HG03565 (cell line): ENCODE measurements around the gene ZMPSTE24.

ENCODE experiments used
- ATAC-seq: cut with Tn5 transposase; IDR thresholded peaks from one replicate; pipeline ENCODE4 v1.9.1; 2021; ENCODE audit warnings: mild to moderate bottlenecking, moderate library complexity; ENCODE audit not compliant: unreplicated experiment

The ZMPSTE24 gene

GRCh38 chr1:40257313-40257687 is 736 bp upstream of the ZMPSTE24 start:
- no peak for ATAC-seq

GRCh38 chr1:40258445-40258769 is 371 bp downstream of the ZMPSTE24 start:
- no peak for ATAC-seq

DNA sequence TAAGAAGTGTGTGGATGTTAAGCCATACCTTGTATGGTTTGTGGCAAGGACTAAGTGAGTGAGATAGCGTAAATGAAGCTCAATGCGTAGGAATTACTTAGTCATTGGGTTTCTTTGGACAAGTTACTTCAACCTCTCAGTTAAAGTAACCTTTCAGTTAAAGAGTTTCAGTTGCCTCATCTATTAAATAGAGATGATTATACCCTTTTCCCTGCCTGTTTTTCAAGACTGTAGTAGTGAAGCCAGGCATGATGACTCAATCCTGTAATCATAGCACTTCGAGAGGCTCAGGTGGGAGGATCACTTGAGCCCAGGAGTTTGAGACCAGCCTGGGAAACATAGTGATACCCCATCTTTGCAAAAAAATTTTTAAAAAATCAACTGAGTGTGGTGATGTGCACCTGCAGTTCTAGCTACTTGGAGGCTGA is 6.3 kb downstream of the ZMPSTE24 start:
- ATAC-seq = no peak

DNA sequence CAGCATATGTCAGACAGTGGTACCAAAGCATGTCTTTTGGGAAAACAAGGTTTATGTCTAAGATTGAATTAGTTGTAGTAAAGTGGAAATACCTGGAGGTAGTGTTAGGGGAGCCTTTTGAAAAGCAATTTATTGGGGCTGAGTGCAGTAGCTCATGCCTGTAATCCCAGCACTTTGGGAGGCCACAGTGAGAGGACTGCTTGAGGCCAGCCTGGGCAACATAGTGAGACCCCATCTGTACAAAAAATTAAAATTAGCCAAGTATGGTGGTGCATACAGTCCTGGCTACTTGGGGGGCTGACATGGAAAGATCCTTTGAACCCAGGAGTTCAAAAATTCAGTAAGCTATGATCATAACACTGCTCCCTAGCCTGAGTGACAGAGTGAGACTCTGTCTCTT is 7.3 kb downstream of the ZMPSTE24 start:
- no peak for ATAC-seq

GRCh38 chr1:40265919-40266318 is 7.9 kb downstream of the ZMPSTE24 start:
- no peak for ATAC-seq

GRCh38 chr1:40266786-40267535 is 8.9 kb downstream of the ZMPSTE24 start:
- ATAC-seq = no peak

GRCh38 chr1:40267767-40268187 is 9.7 kb downstream of the ZMPSTE24 start:
- ATAC-seq = no peak

GRCh38 chr1:40268211-40268610 is 10.2 kb downstream of the ZMPSTE24 start:
- ATAC-seq = no peak

DNA sequence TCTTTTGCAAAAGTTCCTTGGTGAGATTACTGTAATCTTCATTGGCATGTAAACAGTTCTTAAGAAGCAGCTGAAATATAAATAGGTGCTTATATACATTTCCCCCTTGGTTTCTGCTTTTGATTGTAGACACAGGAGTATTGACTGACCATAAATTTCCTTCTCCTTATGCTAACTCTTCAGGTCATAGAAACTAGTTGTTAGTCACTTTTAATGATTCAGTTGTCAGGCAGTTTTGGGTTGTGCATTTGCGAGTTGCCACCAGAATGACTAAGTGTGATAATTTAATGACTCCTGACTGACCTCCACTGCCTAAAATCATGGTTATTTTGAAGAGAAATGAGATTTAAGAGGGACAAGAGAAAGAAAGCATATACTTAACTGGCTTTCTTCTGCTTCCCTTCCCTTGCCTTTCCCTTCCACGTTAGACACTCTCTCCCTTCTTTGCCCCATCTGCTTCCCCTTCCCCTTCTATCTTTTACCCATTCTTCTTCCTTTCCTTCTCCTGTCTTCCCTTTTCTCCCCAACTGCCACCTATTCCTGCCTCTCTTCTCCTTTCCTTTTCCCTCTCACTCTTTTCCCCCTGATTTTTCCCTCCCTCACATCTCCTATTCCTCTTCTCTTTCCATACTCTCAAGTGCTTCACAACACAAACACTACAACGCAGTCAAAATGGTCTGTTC is 12.3 kb downstream of the ZMPSTE24 start:
- no peak for ATAC-seq

GRCh38 chr1:40272653-40273213 is 14.7 kb downstream of the ZMPSTE24 start:
- ATAC-seq = no peak

GRCh38 chr1:40273547-40274166 is 15.6 kb downstream of the ZMPSTE24 start:
- ATAC-seq = no peak

GRCh38 chr1:40274331-40274730 is 16.3 kb downstream of the ZMPSTE24 start:
- no peak for ATAC-seq

DNA sequence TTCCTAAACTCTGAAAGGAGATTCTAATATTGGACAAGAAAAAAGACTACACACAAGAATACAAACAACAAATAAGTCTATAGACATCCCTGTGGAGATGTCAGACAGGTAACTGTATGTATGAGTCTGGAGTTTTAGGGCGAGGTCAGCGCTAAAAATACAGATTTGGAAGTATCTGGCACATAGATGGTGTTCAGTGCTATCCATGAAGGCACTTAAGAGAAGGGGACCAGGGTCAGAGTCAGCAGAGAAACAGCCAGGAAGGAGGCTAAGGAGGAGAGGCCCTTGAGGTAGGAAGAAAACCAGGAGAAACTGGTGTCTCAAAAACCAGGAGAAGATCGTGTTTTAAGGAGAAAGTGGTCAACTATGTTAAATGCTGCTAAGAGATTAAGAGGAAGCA is 18.1 kb downstream of the ZMPSTE24 start:
- no peak for ATAC-seq

GRCh38 chr1:40281853-40282252 is 23.8 kb downstream of the ZMPSTE24 start:
- no peak for ATAC-seq

GRCh38 chr1:40291293-40291692 is 33.3 kb downstream of the ZMPSTE24 start:
- no peak for ATAC-seq

GRCh38 chr1:40299366-40300248 is 41.6 kb downstream of the ZMPSTE24 start:
- ATAC-seq = no peak

DNA sequence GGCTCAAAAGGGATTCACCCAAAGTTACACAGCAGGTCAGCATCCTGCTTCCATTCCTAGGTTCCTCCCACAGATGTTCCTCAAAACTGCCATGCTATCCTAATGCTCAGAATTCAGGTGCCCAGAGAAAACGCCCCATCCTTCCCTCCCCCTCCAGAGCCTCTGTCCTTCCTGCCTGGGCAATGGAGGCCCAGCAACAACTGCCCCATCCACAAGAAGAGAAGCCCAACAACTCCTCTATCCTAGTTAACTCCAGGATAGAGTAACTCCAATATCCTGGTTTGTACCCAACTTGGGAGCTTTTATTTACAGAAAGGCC is 42.2 kb downstream of the ZMPSTE24 start:
- no peak for ATAC-seq

DNA sequence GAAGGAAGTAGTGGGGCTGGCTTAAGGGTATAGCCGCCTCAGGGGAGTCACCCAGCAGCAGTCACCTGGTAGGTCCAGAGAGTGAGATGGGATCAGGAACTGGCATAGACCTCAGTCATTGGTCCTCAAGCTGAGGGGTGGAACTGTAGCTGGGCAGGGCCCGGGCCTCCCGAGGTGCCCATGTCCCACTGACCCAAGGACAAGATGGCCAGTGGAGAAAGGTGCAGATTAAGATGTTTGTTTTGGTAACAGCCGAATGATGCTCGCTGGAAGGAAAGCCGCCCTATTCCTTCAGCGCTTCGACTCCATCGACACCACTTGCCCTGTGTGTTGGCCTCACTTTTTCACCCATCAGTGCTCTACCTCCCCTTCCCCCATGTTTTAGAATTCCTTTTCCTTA is 42.6 kb downstream of the ZMPSTE24 start:
- no peak for ATAC-seq

DNA sequence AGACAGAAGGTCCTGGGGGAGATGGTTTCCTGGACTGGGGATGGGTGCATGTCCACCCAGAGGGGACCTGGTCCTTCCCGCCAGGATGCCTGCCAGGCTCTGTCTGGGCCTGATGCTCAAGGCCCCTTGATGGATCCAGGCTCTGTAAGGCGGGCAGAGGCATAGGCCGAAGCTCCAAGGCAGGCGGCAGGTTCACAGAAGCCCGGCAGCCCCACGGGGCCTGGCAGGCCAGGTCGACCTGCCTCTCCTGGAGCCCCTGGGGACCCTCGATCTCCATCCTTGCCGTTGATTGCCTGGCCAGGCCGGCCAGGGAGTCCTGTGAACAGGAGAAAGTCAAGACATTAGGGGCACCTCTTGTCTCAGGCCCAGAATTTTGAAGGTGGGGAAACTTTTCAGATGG is 43.0 kb downstream of the ZMPSTE24 start:
- ATAC-seq = no peak

DNA sequence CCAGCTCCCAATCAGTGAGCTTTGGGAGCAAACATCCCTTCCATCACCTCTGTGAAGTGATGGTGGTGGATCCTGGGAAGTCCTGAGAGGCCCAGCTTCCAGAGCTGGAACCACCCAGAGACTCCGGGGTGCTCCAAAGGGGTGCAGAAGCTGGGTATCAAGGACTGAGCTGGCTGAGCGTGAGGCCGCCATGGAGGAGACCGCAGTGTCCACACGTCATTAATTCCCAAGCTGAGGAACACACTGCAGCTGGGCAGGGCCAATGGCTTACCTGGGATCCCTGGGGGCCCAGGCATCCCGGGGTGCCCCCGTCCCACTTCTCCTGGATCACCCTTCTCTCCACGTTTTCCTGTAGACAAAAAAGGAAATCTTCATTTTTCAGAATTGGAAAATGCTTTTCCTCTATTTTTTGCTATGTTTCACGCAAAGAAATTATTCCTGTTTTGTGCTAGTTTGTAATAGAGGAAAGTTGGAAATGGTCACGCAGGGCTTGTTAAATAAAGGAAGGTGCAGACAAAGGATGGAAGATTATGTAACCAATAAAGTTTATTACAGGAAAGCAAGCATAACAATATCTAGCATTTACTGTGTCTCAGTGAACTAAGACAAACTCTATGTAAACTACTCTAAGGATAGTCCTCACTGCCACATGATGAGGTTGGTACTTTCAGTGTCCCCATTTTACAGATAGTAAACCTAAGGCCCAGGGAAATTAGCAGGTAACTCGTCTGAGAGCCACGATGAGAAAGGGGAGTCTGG is 43.7 kb downstream of the ZMPSTE24 start:
- no peak for ATAC-seq
